ENCODE results near the gene RBMY1D. TPM values are rescaled to one million over a fixed set of nuclear protein-coding genes. Genes with fewer than 3 reads are reported as not detected.
"Not testable (repeated sequence)": the region's sequence is repeated elsewhere in the genome, so short reads cannot be mapped to it uniquely, and the experiment has no call there.

The RBMY1D gene
- total RNA-seq (2013; cell fraction: nucleolus; rRNA removed), result not detected in 2 replicates
- total RNA-seq (2014; rRNA removed) (not detected in 2 replicates), total RNA-seq (2014; rRNA removed; fragmentation: Illumina TruSeq; extraction: Trizol) (not detected in 2 replicates), total RNA-seq (2021) (not detected in 2 replicates), polyA plus RNA-seq (2011; rRNA removed) (not detected in 2 replicates), polyA plus RNA-seq (2014; fragmentation: Illumina TruSeq; extraction: Trizol) (not detected in 2 replicates), polyA plus RNA-seq (2014; fragmentation: Nextera tagmentation; extraction: Ambion mirVana) (not detected), polyA plus RNA-seq (2014; rRNA removed) (not detected in 2 replicates), polyA plus RNA-seq (2016; fragmentation: Nextera tagmentation; extraction: Ambion mirVana) (not detected), polyA minus RNA-seq (2011; rRNA and poly(A)+ RNA removed) (not detected in 2 replicates), Bru-seq, nascent RNA (not detected), BruChase-seq, experiment 1, labeled RNA remaining after a 6-hour chase (not detected), BruChase-seq, experiment 2, labeled RNA remaining after a 2-hour chase (not detected)
- polyA plus RNA-seq (2011; ENCODE audit: low read depth), result not detected
- not detected in 2 replicates for polyA plus RNA-seq (2011; cell fraction: cytosol; rRNA removed)
- polyA plus RNA-seq (2011; cell fraction: nucleus; rRNA removed), result not detected in 2 replicates
- not detected in 2 replicates for polyA plus RNA-seq (2012)
- not detected in 2 replicates for polyA minus RNA-seq (2011; cell fraction: cytosol; rRNA and poly(A)+ RNA removed)
- not detected in 2 replicates for polyA minus RNA-seq (2011; cell fraction: nucleus; rRNA and poly(A)+ RNA removed)
- long read RNA-seq, experiment 1, result 0 reads
- long read RNA-seq, experiment 2, result 0 reads

GRCh38 chrY:21894426-21894825 is at the start of gene RBMY1D:
Gene RBMY1D (minus strand): TSS chrY:21894526. CDS start chrY:21892513, 2,013 bp downstream.
- intact Hi-C loops (cut with micrococcal nuclease; ENCODE audit: unreplicated experiment); RAD21 ChIA-PET (ENCODE audit: unreplicated experiment); SMC1A ChIA-PET (ENCODE audit: uncharacterized antibody, unreplicated experiment); ATAC-seq; H3K79me2 ChIP-seq (ENCODE audit: control insufficient read depth, insufficient read depth, low read length); in situ Hi-C loops (cut with MboI); H3K4me2 ChIP-seq (ENCODE audit: control insufficient read depth, insufficient read depth); H2AFZ ChIP-seq (ENCODE audit: control insufficient read depth, low read depth, low read length); H3K4me1 ChIP-seq (ENCODE audit: control insufficient read depth, insufficient read depth, low read length); H3K4me3 ChIP-seq; H3K27ac ChIP-seq (ENCODE audit: control insufficient read depth, insufficient read depth); H3K9ac ChIP-seq (ENCODE audit: control insufficient read depth, insufficient read depth, low read length); H3K36me3 ChIP-seq (ENCODE audit: control insufficient read depth in 2 of 2, insufficient read depth in 2 of 2, low read length in 1 of 2); FAIRE-seq; DNase-seq (ENCODE audit: low read depth, low spot score); H3K27me3 ChIP-seq (replicated peaks in 1 of 2; ENCODE audit: control insufficient read depth in 2 of 2, insufficient read depth in 2 of 2, low read length in 1 of 2); H4K20me1 ChIP-seq (ENCODE audit: control insufficient read depth, insufficient read depth); POLR2A ChIA-PET; CTCF ChIA-PET; BruUV-seq (replicated peaks); H3K9me3 ChIP-seq (replicated peaks; ENCODE audit: control insufficient read depth, insufficient read depth, low read length): not testable (repeated sequence)
- WGBS (ENCODE audit: insufficient coverage, insufficient replicate concordance, low lambda C conversion rate, missing lambda C conversion rate), result no CpG with 5 or more reads among the region's 28 CpGs

GRCh38 chrY:21917932-21918331 is 23.6 kb upstream of the RBMY1D start, which contains the start of gene RBMY1E:
Gene RBMY1E (minus strand): TSS chrY:21918032. CDS start chrY:21916054, 1,978 bp downstream.
- H3K36me3 ChIP-seq (ENCODE audit: control insufficient read depth in 2 of 2, insufficient read depth in 2 of 2, low read length in 1 of 2); DNase-seq (ENCODE audit: low read depth, low spot score); H3K4me1 ChIP-seq (ENCODE audit: control insufficient read depth, insufficient read depth, low read length); BruUV-seq (replicated peaks); POLR2A ChIA-PET; FAIRE-seq; H3K9ac ChIP-seq (ENCODE audit: control insufficient read depth, insufficient read depth, low read length); H4K20me1 ChIP-seq (ENCODE audit: control insufficient read depth, insufficient read depth); H3K4me2 ChIP-seq (ENCODE audit: control insufficient read depth, insufficient read depth); H2AFZ ChIP-seq (ENCODE audit: control insufficient read depth, low read depth, low read length); CTCF ChIA-PET; H3K79me2 ChIP-seq (ENCODE audit: control insufficient read depth, insufficient read depth, low read length); ATAC-seq; H3K4me3 ChIP-seq; H3K9me3 ChIP-seq (replicated peaks; ENCODE audit: control insufficient read depth, insufficient read depth, low read length); in situ Hi-C loops (cut with MboI); SMC1A ChIA-PET (ENCODE audit: uncharacterized antibody, unreplicated experiment); H3K27me3 ChIP-seq (replicated peaks in 1 of 2; ENCODE audit: control insufficient read depth in 2 of 2, insufficient read depth in 2 of 2, low read length in 1 of 2); intact Hi-C loops (cut with micrococcal nuclease; ENCODE audit: unreplicated experiment); H3K27ac ChIP-seq (ENCODE audit: control insufficient read depth, insufficient read depth); RAD21 ChIA-PET (ENCODE audit: unreplicated experiment): not testable (repeated sequence)
- no CpG with 5 or more reads among the region's 29 CpGs for WGBS (ENCODE audit: insufficient coverage, insufficient replicate concordance, low lambda C conversion rate, missing lambda C conversion rate)

- H3K79me2 ChIP-seq (ENCODE audit: control insufficient read depth, insufficient read depth, low read length); H3K4me1 ChIP-seq (ENCODE audit: control insufficient read depth, insufficient read depth, low read length); H3K4me3 ChIP-seq; FAIRE-seq; H3K36me3 ChIP-seq (ENCODE audit: control insufficient read depth in 2 of 2, insufficient read depth in 2 of 2, low read length in 1 of 2); SMC1A ChIA-PET (ENCODE audit: uncharacterized antibody, unreplicated experiment); CTCF ChIA-PET; H3K4me2 ChIP-seq (ENCODE audit: control insufficient read depth, insufficient read depth); RAD21 ChIA-PET (ENCODE audit: unreplicated experiment); intact Hi-C loops (cut with micrococcal nuclease; ENCODE audit: unreplicated experiment); DNase-seq (ENCODE audit: low read depth, low spot score); H3K27ac ChIP-seq (ENCODE audit: control insufficient read depth, insufficient read depth); BruUV-seq (replicated peaks); H4K20me1 ChIP-seq (ENCODE audit: control insufficient read depth, insufficient read depth); in situ Hi-C loops (cut with MboI); H3K9me3 ChIP-seq (replicated peaks; ENCODE audit: control insufficient read depth, insufficient read depth, low read length); H3K27me3 ChIP-seq (replicated peaks in 1 of 2; ENCODE audit: control insufficient read depth in 2 of 2, insufficient read depth in 2 of 2, low read length in 1 of 2); H2AFZ ChIP-seq (ENCODE audit: control insufficient read depth, low read depth, low read length); ATAC-seq; POLR2A ChIA-PET; H3K9ac ChIP-seq (ENCODE audit: control insufficient read depth, insufficient read depth, low read length): not testable (repeated sequence)
- WGBS (ENCODE audit: insufficient coverage, insufficient replicate concordance, low lambda C conversion rate, missing lambda C conversion rate), result no CpG with 5 or more reads among the region's 5 CpGs
Observed at GRCh38 chrY:21869407-21870076, 24.8 kb downstream of the RBMY1D start.

All from GM12878 (cell line).